T-helper 9 cell (primary cell): Measurements from ENCODE around the gene DPH2.

Source experiments
- DNase-seq: peaks from one replicate; pipeline ENCODE4 v3.0.0-alpha.2; 2020

Gene DPH2

GRCh38 chr1:43944860-43945259, 24.9 kb upstream of the DPH2 start:
- no peak for DNase-seq

- no peak for DNase-seq
Observed at GRCh38 chr1:43945674-43946235, 24.1 kb upstream of the DPH2 start.

DNA sequence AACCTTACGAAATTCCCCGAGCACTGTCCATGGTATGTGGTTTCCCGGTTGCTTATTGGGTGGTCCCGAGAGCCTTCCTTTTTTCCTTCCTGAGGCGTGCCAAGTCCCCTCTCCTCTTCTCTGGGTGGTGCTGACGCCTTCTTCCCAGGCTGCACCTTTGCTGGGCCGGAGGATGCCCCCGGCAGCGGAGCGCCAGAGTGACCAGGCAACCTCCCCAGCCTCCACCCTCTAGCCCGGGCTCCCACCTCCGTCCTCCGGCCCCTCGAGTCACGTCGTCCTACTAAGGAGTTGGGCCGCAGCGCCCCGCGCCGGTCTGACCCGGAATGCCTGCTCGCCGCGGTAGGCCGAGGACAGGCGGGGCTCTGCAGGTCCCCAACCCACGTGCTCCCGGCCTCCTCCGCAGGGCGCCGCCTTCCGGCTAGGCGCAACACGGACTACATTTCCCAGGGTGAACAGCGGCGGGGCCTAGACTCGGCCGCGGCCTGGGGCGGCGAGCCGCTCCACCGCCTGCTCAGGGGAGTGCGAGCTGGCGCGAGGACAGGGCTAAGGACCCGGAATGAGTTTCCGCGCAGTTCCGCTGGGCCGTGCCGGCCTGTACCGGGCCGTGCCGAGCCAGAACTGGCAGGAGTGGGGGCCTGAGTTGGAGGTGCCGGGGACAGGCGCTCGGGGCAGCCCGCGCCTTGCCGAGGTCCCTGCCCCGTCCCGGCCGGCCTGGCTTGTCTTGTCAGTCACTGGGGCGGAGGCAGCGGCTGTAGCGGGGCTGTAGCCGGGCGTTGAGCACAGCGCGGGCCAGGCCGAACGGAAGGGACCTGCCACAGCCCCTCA, 23.4 kb upstream of the DPH2 start, which contains the start of gene IPO13:
TSS of gene IPO13 (plus strand) at position 715 of the 825 bp plus-strand sequence. CDS start 651 bp downstream, outside the sequence.
- DNase-seq, result peak; percentile 93

- DNase-seq, result no peak
Observed at GRCh38 chr1:43947061-43947873, 22.5 kb upstream of the DPH2 start.

- DNase-seq, result no peak
Observed at GRCh38 chr1:43947874-43948437, 21.9 kb upstream of the DPH2 start.

DNA sequence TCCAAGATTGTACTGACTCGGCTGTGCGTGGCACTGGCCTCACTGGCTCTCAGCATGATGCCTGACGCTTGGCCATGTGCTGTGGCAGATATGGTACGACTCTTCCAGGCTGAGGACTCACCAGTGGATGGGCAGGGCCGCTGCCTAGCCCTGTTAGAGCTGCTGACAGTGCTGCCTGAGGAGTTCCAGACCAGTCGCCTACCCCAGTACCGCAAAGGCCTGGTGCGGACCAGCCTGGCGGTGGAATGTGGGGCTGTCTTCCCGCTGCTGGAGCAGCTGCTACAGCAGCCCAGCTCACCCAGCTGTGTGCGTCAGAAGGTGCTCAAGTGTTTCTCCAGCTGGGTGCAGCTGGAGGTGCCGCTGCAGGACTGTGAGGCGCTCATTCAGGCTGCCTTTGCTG, 20.1 kb upstream of the DPH2 start:
- no peak for DNase-seq

DNA sequence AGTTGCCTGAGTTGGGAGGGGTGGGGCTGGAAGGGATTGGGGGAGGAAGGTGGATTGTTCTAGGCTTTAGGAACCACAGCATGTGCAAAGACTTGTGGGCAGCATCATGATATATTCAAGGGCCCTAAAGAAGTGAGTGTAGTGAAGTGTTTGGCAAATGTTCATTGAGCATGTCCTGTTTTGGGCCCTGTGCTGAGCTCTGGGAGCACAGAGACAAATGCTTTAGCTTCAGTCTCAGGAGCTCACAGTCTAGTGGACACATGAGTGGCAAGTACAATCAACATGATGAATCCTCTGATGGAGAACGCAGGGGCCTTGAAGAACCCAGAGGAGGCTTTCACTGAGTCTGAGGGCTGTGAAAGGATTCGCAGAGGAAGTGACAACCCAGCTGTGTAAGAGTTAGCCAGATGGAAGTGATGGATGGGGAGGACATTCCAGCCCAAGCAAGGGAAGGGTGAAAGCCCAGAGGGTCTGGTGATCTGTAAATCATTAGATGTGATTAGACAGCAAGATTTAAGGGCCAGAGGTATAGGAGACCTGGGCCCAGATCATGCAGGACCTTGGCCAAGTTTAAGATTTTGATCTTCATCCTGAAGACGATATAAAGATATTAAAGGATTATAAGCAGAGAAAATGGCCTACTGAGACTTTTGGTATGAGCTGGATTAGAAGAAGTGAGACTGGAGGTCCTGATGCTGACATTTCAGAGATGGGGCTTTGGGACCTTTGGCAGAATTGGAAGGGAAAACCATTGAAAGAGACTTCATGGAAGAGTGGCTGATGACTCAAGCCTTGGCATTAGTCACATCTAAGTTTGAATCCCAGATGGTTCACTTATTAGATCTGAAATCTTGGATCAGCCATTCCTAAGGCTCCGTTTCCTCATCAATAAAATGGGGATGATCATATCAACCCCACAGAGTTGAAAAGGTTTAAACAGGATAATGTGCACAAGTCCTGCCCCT, 18.5 kb upstream of the DPH2 start:
- DNase-seq, result no peak

DNA sequence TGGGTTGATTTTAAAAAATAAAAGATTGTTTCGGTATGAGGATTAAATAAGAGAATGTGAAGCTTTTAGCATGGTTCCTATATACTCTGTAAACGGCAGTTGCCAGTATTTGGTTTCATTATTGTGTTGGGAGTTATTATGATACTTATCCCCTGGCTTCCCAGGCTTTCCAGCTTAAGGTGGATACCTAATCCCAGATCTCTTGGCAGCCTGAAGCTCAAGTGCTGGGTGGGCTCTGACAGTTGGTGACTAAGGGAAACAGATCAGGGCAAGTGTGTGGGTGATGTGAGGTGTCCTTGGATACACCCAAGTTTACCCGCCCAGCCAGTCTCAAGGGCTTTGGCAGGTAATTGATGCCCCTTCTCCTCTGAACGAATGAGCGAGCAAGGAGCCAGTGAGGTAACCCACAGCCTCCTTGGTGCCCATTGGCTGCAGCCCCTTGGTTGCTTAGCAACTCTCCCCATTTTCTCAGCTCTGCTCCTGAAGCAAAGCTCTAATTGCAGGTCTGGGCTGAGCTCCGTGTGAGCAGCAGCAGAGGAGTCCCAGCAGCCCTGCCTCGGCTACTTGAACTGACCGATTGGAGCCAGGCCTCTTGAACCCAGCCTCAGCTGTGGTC, 17.0 kb upstream of the DPH2 start:
- DNase-seq, result no peak

- no peak for DNase-seq
Observed at GRCh38 chr1:43953361-43953760, 16.4 kb upstream of the DPH2 start.

DNA sequence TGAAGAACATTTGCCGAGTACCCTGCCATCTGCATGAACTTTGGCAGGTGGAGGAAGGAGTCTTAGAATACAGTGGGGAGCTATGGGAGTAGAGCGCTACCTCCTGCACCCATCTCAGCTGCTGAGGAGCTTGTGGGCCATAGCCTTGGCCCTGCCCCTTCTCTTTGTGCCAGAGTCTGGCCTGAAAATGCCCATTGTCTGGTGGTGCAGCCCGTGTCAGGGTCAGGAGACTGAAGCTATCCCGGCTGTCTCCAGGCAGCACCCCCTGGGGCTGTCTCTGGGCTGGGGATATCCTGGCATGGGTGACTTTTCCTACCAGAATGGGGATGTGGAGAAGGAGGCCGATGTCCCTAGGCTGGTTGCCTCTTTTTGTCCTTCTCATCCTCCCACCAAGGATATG, 15.8 kb upstream of the DPH2 start:
- no peak for DNase-seq

DNA sequence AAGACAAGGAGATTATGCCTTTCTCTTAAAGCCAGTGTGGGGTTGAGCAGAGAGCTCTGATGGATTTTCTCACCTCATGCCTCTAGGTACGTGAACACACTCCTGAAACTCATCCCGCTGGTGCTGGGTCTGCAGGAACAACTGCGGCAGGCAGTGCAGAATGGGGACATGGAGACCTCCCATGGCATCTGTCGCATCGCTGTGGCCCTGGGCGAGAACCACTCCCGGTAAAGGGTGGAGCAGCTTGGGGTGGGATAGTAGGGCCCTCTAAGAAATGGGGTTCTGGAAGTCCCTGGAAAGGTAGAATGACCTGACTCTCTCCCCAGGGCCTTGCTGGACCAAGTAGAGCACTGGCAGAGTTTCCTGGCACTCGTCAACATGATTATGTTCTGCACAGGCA, 13.6 kb upstream of the DPH2 start:
- DNase-seq, result no peak

DNA sequence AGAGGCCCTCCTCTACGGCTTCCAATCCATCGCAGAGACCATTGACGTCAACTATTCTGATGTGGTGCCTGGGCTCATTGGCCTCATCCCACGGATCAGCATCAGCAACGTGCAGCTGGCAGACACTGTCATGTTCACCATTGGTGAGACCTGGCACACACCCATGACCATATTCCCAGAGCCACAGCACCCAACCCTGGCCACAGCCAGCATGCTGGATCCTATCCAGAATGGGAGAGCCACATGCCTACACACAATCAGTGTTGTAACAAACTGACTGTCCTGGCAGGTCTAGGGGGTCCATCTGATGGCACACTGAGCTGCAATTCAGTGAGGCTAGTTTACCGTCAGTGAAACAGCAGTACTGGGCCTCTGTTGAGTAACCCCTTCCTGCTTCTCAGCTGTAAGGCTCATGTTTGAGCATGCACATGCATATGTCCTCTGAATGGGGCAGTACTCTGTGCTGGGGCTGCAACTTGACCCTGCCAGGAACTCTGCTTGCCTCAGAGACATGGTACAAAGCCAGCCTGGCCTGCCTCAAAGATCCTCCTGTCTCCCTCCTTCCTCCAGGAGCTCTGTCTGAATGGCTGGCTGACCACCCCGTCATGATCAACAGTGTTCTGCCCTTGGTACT, 12.3 kb upstream of the DPH2 start:
- no peak for DNase-seq

- DNase-seq, result no peak
Observed at GRCh38 chr1:43958351-43959255, 11.2 kb upstream of the DPH2 start.

DNA sequence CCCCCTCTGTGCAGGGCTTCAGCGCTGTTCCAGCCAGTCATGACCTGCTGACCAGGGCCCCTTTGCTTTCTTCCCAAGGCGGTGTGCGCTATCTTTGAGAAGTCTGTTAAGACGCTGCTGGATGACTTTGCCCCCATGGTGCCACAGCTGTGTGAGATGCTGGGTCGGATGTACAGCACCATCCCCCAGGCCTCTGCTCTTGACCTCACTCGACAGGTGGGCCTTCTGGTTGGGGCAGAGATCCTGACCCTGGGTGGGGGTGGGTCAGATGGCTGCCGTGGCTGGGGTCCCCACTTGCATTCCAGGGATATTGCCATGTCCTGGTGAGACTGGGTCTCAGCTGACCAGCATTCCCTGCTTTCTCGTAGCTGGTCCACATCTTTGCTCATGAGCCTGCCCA, 9.0 kb upstream of the DPH2 start:
- DNase-seq, result no peak

DNA sequence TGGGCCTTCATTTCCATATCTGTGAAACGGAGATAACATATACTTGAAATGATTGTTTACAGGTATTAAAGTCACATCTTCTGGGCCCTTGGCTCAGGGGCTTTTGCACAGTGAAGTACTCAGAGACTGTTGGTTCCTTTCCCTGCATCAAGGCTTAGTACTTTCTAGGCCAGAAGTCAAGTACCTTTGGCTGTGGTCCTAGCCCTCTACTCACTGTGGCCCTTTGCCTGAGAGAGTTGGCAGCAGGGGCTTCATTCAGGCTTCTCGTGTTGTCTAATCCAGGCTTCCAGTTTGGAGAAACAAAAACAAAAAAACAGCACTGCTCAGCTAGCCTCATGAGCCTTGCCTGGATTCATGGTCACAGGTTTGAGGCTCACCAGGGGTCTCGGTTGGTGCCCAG, 8.1 kb upstream of the DPH2 start:
- DNase-seq, result no peak

- no peak for DNase-seq
Observed at GRCh38 chr1:43962324-43962723, 7.5 kb upstream of the DPH2 start.

DNA sequence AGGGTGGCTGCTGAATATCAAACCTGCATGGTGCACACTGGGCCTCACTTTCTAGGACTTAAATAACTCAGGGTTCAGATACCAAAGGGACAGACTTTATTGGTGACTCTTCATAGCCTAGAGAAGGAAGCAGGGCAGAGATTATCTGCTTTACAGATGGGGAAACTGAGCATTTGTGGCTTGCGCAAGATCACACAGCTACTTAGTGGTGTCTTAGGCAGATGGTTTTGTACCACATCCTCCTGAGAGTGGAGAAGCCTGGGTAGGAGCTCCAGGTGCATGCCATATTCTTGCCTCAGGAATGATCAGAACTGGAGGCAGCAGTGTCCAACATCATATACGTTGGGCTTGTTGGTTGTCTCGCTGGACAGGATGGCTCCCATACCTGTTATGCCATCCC, 6.8 kb upstream of the DPH2 start:
- DNase-seq, result no peak

GRCh38 chr1:43963890-43964289, 5.9 kb upstream of the DPH2 start:
- DNase-seq, result no peak

GRCh38 chr1:43965316-43965715, 4.5 kb upstream of the DPH2 start:
- no peak for DNase-seq

GRCh38 chr1:43968348-43968948, 1.4 kb upstream of the DPH2 start:
- no peak for DNase-seq
